Measurements from ENCODE around the gene ADGRG1.
"Not testable (repeated sequence)": the region's sequence is repeated elsewhere in the genome, so short reads cannot be mapped to it uniquely, and the experiment has no call there.

ADGRG1 gene

DNA sequence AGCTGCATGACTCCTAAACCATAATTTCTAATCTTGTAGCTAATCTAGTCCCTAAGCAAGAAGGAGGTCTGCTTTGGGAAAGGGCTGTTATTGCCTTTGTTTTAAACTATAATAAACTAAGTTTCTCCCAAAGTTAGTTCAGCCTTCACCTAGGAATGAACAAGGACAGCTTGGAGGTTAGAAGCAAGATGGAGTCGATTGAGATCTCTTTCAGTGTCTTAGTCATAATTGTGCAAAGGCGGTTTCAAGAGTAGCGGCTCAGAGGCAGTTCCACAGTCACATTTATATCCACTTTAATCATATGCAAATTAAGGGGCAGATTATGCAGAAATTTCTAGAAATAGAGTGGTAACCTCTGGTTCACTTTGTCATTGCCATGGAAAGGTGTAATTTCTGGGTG lies 83.6 kb downstream of the ADGRG1 start:
- H3K4me3 ChIP-seq (replicated peaks; ENCODE audit: low read depth, low read length): no peak overlapping the region
- TF ChIP-seq, protein P1, sequence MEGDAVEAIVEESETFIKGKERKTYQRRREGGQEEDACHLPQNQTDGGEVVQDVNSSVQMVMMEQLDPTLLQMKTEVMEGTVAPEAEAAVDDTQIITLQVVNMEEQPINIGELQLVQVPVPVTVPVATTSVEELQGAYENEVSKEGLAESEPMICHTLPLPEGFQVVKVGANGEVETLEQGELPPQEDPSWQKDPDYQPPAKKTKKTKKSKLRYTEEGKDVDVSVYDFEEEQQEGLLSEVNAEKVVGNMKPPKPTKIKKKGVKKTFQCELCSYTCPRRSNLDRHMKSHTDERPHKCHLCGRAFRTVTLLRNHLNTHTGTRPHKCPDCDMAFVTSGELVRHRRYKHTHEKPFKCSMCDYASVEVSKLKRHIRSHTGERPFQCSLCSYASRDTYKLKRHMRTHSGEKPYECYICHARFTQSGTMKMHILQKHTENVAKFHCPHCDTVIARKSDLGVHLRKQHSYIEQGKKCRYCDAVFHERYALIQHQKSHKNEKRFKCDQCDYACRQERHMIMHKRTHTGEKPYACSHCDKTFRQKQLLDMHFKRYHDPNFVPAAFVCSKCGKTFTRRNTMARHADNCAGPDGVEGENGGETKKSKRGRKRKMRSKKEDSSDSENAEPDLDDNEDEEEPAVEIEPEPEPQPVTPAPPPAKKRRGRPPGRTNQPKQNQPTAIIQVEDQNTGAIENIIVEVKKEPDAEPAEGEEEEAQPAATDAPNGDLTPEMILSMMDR (IDR thresholded peaks at IDR 0.05; ENCODE audit: low read depth, low read length, missing control alignments): no peak
- no peak for DNase-seq (ENCODE audit: extremely low read depth, low read depth)

DNA sequence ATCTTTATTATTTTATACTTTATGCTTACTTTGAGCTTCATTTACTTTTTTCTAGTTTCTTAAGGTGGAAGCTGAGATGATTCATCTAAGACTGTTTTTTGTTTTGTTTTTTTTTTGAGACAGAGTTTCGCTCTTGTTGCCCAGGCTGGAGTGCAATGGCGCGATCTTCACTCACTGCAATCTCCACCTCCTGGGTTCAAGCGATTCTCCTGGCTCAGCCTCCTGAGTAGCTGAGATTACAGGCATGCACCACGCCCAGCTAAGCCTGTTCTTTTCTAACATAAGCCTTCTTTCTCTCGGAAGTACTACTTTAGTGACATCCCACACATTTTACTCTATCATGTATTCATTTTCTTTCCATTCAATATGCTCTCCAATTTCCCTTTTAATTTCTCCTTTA lies 84.1 kb downstream of the ADGRG1 start:
- not testable (repeated sequence) for H3K4me3 ChIP-seq (replicated peaks; ENCODE audit: low read depth, low read length); DNase-seq (ENCODE audit: extremely low read depth, low read depth)

DNA sequence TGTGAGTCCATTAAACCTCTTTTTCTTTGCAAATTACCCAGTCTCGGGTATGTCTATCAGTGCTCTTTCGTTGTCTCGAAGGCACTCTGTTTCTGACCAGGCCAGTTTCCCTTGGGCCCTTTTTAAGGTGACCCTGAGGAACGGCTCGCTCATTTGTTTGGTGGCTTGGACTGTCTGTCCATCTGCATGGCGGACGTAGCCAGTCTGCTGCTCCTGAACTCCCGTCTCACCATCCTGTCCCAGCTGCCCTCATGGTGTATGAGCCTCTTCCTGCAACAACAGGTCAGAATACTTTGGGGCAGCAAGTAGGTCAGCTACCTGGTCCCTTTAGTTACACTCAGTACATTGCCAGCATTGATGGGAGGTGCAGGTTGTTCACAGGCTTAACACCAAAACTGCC lies 85.2 kb downstream of the ADGRG1 start:
- DNase-seq (ENCODE audit: extremely low read depth, low read depth): no peak
- no peak overlapping the region for H3K4me3 ChIP-seq (replicated peaks; ENCODE audit: low read depth, low read length)
- TF ChIP-seq, protein P1 (IDR thresholded peaks at IDR 0.05; ENCODE audit: low read depth, low read length, missing control alignments): no peak

DNA sequence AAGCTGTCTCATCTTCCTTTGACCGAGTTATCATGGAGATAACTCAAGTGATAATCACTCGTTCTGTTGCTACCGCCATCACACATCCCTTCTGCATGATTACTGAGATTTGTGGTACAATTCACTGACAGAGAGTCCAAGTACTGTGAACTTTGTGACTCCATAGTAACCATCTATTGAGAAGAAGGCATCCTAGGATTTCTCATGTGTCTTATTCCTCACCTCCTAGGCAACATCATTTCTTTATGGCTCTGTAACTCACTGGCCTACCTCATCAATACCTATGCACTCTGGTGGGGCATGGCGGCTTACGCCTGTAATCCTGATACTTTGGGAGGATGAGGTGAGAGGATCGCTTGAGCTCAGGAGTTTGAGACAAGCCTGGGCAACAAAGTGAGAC lies 85.6 kb downstream of the ADGRG1 start:
- TF ChIP-seq, protein P1 (IDR thresholded peaks at IDR 0.05; ENCODE audit: low read depth, low read length, missing control alignments): no peak
- DNase-seq (ENCODE audit: extremely low read depth, low read depth): no peak
- H3K4me3 ChIP-seq (replicated peaks; ENCODE audit: low read depth, low read length): no peak overlapping the region
